ENCODE measurements around the gene DOK6.
"Not testable (repeated sequence)": the region's sequence is repeated elsewhere in the genome, so short reads cannot be mapped to it uniquely, and the experiment has no call there.

The DOK6 gene

GRCh38 chr18:69631281-69631680 lies 230.6 kb downstream of the DOK6 start:
- DNase-seq: no peak

- DNase-seq: no peak
These were observed 234.8 kb downstream of the DOK6 start for GRCh38 chr18:69635482-69635881.

- peak in 1 of 2 donors; percentile 41 for DNase-seq
These were observed 236.0 kb downstream of the DOK6 start for GRCh38 chr18:69636529-69637301.

- DNase-seq: no peak
These were observed 237.4 kb downstream of the DOK6 start for GRCh38 chr18:69638056-69638455.

- DNase-seq: no peak
These were observed 247.0 kb downstream of the DOK6 start for GRCh38 chr18:69647702-69648101.

- no peak for DNase-seq
These were observed 247.8 kb downstream of the DOK6 start for GRCh38 chr18:69648486-69648885.

GRCh38 chr18:69649684-69650083 lies 249.0 kb downstream of the DOK6 start:
- DNase-seq: no peak

GRCh38 chr18:69651243-69651642 lies 250.6 kb downstream of the DOK6 start:
- no peak for DNase-seq

- no peak for DNase-seq
These were observed 255.1 kb downstream of the DOK6 start for GRCh38 chr18:69655816-69656215.

GRCh38 chr18:69658103-69658502 lies 257.4 kb downstream of the DOK6 start:
- DNase-seq: no peak

- DNase-seq: no peak
These were observed 258.0 kb downstream of the DOK6 start for GRCh38 chr18:69658685-69659084.

GRCh38 chr18:69659142-69659651 lies 258.5 kb downstream of the DOK6 start:
- DNase-seq: no peak

- DNase-seq: not testable (repeated sequence)
These were observed 261.4 kb downstream of the DOK6 start for GRCh38 chr18:69662090-69662489.

GRCh38 chr18:69664399-69664798 lies 263.7 kb downstream of the DOK6 start:
- DNase-seq: no peak

- no peak for DNase-seq
These were observed 273.7 kb downstream of the DOK6 start for GRCh38 chr18:69674292-69674877.

- no peak for DNase-seq
These were observed 274.3 kb downstream of the DOK6 start for GRCh38 chr18:69674966-69675365.

- DNase-seq: no peak
These were observed 276.9 kb downstream of the DOK6 start for GRCh38 chr18:69677595-69677994.

- no peak for DNase-seq
These were observed 279.4 kb downstream of the DOK6 start for GRCh38 chr18:69680123-69680522.

- DNase-seq: no peak
These were observed 282.5 kb downstream of the DOK6 start for GRCh38 chr18:69683176-69683575.

GRCh38 chr18:69684789-69685188 lies 284.1 kb downstream of the DOK6 start:
- no peak for DNase-seq

GRCh38 chr18:69686861-69687260 lies 286.2 kb downstream of the DOK6 start:
- no peak for DNase-seq

GRCh38 chr18:69689121-69689759 lies 288.6 kb downstream of the DOK6 start:
- DNase-seq: no peak

- DNase-seq: no peak
These were observed 290.5 kb downstream of the DOK6 start for GRCh38 chr18:69691008-69691760.
